GM08714 (cell line): ENCODE measurements around the gene PROK1.

ENCODE experiments used
- H3K4me3 ChIP-seq: fragments of 200-500 bp; sonication (Bioruptor generic); 2 replicates; pipeline ENCODE4 v1.5.1; 2014; ENCODE audit warnings: mild to moderate bottlenecking, low read length, inconsistent platforms
- ZNF274 ChIP-seq: IDR thresholded peaks from 2 replicates; pipeline ENCODE4 v1.6.1; 2012; ENCODE audit warnings: mild to moderate bottlenecking, low read depth, low read length

Gene PROK1

GRCh38 chr1:110494522-110495406 lies 43.8 kb downstream of the PROK1 start:
- no peak for TF ChIP-seq ZNF274
- H3K4me3 ChIP-seq, result no peak overlapping the region

GRCh38 chr1:110495926-110496600 lies 45.1 kb downstream of the PROK1 start:
- TF ChIP-seq ZNF274, result no peak
- H3K4me3 ChIP-seq, result no peak overlapping the region

GRCh38 chr1:110498270-110498669 lies 47.3 kb downstream of the PROK1 start:
- no peak overlapping the region for H3K4me3 ChIP-seq
- TF ChIP-seq ZNF274, result no peak

GRCh38 chr1:110501488-110502132 lies 50.7 kb downstream of the PROK1 start:
- H3K4me3 ChIP-seq, result no peak overlapping the region
- no peak for TF ChIP-seq ZNF274

DNA sequence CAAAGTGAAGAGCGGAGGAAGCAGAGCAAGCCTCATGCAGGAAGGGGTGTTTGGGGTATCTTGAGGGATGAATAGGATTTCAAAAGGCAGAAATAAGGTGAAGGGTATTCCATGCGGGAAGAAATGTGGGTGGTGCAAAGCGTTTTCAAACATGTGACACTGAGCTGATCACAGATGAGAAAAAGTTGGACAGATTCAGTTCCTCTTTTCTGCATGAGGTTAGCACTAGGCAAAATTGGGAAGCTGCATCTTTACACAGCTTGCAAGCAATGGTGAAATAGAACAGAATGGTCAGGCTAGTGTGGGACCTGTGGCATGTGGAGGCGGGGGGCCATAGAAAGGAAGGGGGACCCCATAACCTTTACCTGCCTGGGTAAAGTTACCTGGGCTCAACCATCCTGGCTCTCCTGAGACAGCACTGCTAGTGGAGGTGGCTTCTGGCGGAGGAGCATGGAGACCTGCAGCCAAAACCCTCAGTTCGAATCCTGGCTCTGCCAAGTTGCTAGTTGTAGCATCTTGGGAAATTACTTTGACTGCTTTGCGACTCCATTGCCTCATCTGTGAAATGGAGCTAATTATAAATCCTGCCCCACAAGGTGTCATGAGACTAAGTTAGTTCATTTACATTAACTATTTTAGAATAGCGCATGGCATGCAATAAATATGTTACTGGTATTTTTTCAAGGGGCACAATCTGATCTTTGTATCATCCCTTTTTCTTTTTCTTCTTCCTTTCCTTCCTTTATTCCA lies 51.6 kb downstream of the PROK1 start:
- TF ChIP-seq ZNF274, result no peak
- H3K4me3 ChIP-seq, result no peak overlapping the region

- TF ChIP-seq ZNF274, result no peak
Measured at GRCh38 chr1:110503471-110503870, 52.5 kb downstream of the PROK1 start.

GRCh38 chr1:110504226-110504625 lies 53.3 kb downstream of the PROK1 start:
- no peak for TF ChIP-seq ZNF274
- no peak overlapping the region for H3K4me3 ChIP-seq

More at GRCh38 chr1:110503471-110503870, 52.5 kb downstream of the PROK1 start:
- no peak overlapping the region for H3K4me3 ChIP-seq

GRCh38 chr1:110505596-110505995 lies 54.6 kb downstream of the PROK1 start:
- no peak for TF ChIP-seq ZNF274
- no peak overlapping the region for H3K4me3 ChIP-seq

- no peak for TF ChIP-seq ZNF274
- H3K4me3 ChIP-seq, result no peak overlapping the region
Measured at GRCh38 chr1:110506541-110506940, 55.6 kb downstream of the PROK1 start.
